Suprapubic skin (tissue), 3 donors: ENCODE measurements around the gene OR8H1.

Experiments used
- CTCF ChIP-seq, 2 donors: fragments of 200-600 bp in 1 of 2; fragments of 450-650 bp in 1 of 2; sonication (generic) in 1 of 2; IDR thresholded peaks; one replicate each; pipeline ENCODE4 v1.5.1; 2016 to 2019; ENCODE audit warnings: antibody characterized with exemption in 2 of 2, mild to moderate bottlenecking in 1 of 2, moderate library complexity in 1 of 2
- EP300 ChIP-seq: sonication (generic); formaldehyde crosslinking; IDR thresholded peaks from one replicate; pipeline ENCODE4 v1.6.1; 2017; ENCODE audit warnings: antibody characterized with exemption
- POLR2A ChIP-seq, 2 donors: fragments of 450-650 bp; IDR thresholded peaks; one replicate each; pipeline ENCODE4 v1.6.1; 2017; ENCODE audit warnings: antibody characterized with exemption in 2 of 2, mild to moderate bottlenecking in 2 of 2, moderate library complexity in 2 of 2

- TF ChIP-seq POLR2A (IDR thresholded peaks at IDR 0.05): no peak
- no peak for TF ChIP-seq CTCF (IDR thresholded peaks at IDR 0.05)
- no peak for TF ChIP-seq EP300
Measured at GRCh38 chr11:56292154-56292553, at the start of gene OR8H1.
